BLaER1 (cell line): Measurements from ENCODE around the gene INO80.
A peak's percentile ranks its signal among the peaks of the same experiment; 100 is the strongest.

ENCODE experiments used
- H3K27ac ChIP-seq: shearing (Covaris generic); formaldehyde crosslinking; 2 replicates; pipeline ENCODE4 v1.8.1; 2022
- H3K27me3 ChIP-seq: shearing (Covaris generic); formaldehyde crosslinking; 2 replicates; pipeline ENCODE4 v1.8.1; 2022
- H3K36me3 ChIP-seq: shearing (Covaris generic); formaldehyde crosslinking; 2 replicates; pipeline ENCODE4 v1.8.1; 2022
- H3K4me1 ChIP-seq: shearing (Covaris generic); formaldehyde crosslinking; 2 replicates; pipeline ENCODE4 v1.8.1; 2022
- H3K4me2 ChIP-seq: shearing (Covaris generic); formaldehyde crosslinking; 2 replicates; pipeline ENCODE4 v1.8.1; 2022
- H3K4me3 ChIP-seq: shearing (Covaris generic); formaldehyde crosslinking; 2 replicates; pipeline ENCODE4 v1.8.1; 2022
- H3K9ac ChIP-seq: shearing (Covaris generic); formaldehyde crosslinking; 2 replicates; pipeline ENCODE4 v1.8.1; 2022
- H3K9me3 ChIP-seq: shearing (Covaris generic); formaldehyde crosslinking; 2 replicates; pipeline ENCODE4 v1.8.1; 2022
- H4K20me1 ChIP-seq: shearing (Covaris generic); formaldehyde crosslinking; 2 replicates; pipeline ENCODE4 v1.8.1; 2022
- Cebpa-rat ChIP-seq: shearing (Covaris generic); IDR thresholded peaks from 2 replicates; pipeline ENCODE4 v1.8.1; 2022

Gene INO80

GRCh38 chr15:41047474-41047873 lies 68.6 kb downstream of the INO80 start:
- Histone ChIP-seq H3K9ac (no peak overlapping the region), H3K36me3 (peaks cover 99% of the 10 kb centered on the region)

GRCh38 chr15:41043276-41043951 lies 72.7 kb downstream of the INO80 start:
- Histone ChIP-seq H3K4me1 (peaks cover 12% of the 10 kb centered on the region), H3K4me3 (no peak overlapping the region), H3K27me3 (no peaks in the 10 kb centered on the region), H4K20me1 (peaks cover 20% of the 10 kb centered on the region; the same call in 1 of the 2 replicates), H3K9me3 (no peaks in the 10 kb centered on the region), H3K36me3 (peaks cover 99% of the 10 kb centered on the region), H3K27ac (no peak overlapping the region), H3K4me2 (no peak overlapping the region), H3K9ac (no peak overlapping the region)
- TF ChIP-seq Cebpa-rat, result no peak

More at GRCh38 chr15:41047474-41047873, 68.6 kb downstream of the INO80 start:
- peaks cover 11% of the 10 kb centered on the region; the same call in 1 of the 2 replicates for H4K20me1 ChIP-seq
- H3K4me1 ChIP-seq, result peaks cover 12% of the 10 kb centered on the region
- no peak for TF ChIP-seq Cebpa-rat
- H3K27ac ChIP-seq, result no peak overlapping the region
- no peaks in the 10 kb centered on the region for H3K27me3 ChIP-seq
- no peak overlapping the region for H3K4me3 ChIP-seq
- H3K4me2 ChIP-seq, result no peak overlapping the region
- H3K9me3 ChIP-seq, result no peaks in the 10 kb centered on the region

GRCh38 chr15:41042851-41043250 lies 73.2 kb downstream of the INO80 start:
- no peak overlapping the region for H3K4me2 ChIP-seq
- H3K27ac ChIP-seq, result no peak overlapping the region
- peaks cover 98% of the 10 kb centered on the region for H3K36me3 ChIP-seq
- no peak overlapping the region for H3K9ac ChIP-seq
- TF ChIP-seq Cebpa-rat, result no peak
- H4K20me1 ChIP-seq, result peaks cover 20% of the 10 kb centered on the region; the same call in 1 of the 2 replicates
- peaks cover 12% of the 10 kb centered on the region for H3K4me1 ChIP-seq
- H3K9me3 ChIP-seq, result no peaks in the 10 kb centered on the region
- no peak overlapping the region for H3K4me3 ChIP-seq
- no peaks in the 10 kb centered on the region for H3K27me3 ChIP-seq

GRCh38 chr15:41039121-41039520 lies 77.0 kb downstream of the INO80 start:
- no peak overlapping the region for H3K4me3 ChIP-seq

GRCh38 chr15:41032079-41032328 lies 84.1 kb downstream of the INO80 start:
- Histone ChIP-seq H4K20me1 (0 out of 2 replicates have a peak, but pooled peaks cover 9% of the 10 kb centered on the region), H3K27me3 (no peaks in the 10 kb centered on the region), H3K36me3 (peaks cover 71% of the 10 kb centered on the region), H3K4me3 (no peak overlapping the region), H3K9ac (no peak overlapping the region), H3K4me1 (peaks cover 10% of the 10 kb centered on the region), H3K4me2 (no peak overlapping the region), H3K27ac (no peak overlapping the region), H3K9me3 (no peaks in the 10 kb centered on the region)
- no peak for TF ChIP-seq Cebpa-rat

More at GRCh38 chr15:41039121-41039520, 77.0 kb downstream of the INO80 start:
- Histone ChIP-seq H4K20me1 (peaks cover 13% of the 10 kb centered on the region; the same call in 1 of the 2 replicates), H3K27me3 (no peaks in the 10 kb centered on the region), H3K27ac (no peak overlapping the region), H3K9ac (no peak overlapping the region), H3K36me3 (peaks cover 87% of the 10 kb centered on the region), H3K9me3 (no peaks in the 10 kb centered on the region), H3K4me2 (no peak overlapping the region), H3K4me1 (no peaks in the 10 kb centered on the region)
- TF ChIP-seq Cebpa-rat, result no peak

- H3K9me3 ChIP-seq, result no peaks in the 10 kb centered on the region
- no peak for TF ChIP-seq Cebpa-rat
- no peak overlapping the region for H3K4me3 ChIP-seq
- H3K27ac ChIP-seq, result no peak overlapping the region
- no peaks in the 10 kb centered on the region for H3K27me3 ChIP-seq
- peaks cover 15% of the 10 kb centered on the region for H3K4me1 ChIP-seq
- 0 out of 2 replicates have a peak, but pooled peaks cover 9% of the 10 kb centered on the region for H4K20me1 ChIP-seq
- no peak overlapping the region for H3K4me2 ChIP-seq
- H3K36me3 ChIP-seq, result peaks cover 76% of the 10 kb centered on the region
- no peak overlapping the region for H3K9ac ChIP-seq
These were observed 84.6 kb downstream of the INO80 start for GRCh38 chr15:41031232-41032078.

GRCh38 chr15:41028853-41029252 lies 87.2 kb downstream of the INO80 start:
- Histone ChIP-seq H3K27ac (no peak overlapping the region), H3K36me3 (peaks cover 71% of the 10 kb centered on the region), H3K4me3 (no peak overlapping the region), H3K4me2 (no peak overlapping the region), H3K4me1 (peaks cover 41% of the 10 kb centered on the region), H4K20me1 (0 out of 2 replicates have a peak, but pooled peaks cover 21% of the 10 kb centered on the region), H3K27me3 (no peaks in the 10 kb centered on the region), H3K9me3 (no peaks in the 10 kb centered on the region), H3K9ac (no peak overlapping the region)
- TF ChIP-seq Cebpa-rat, result no peak

GRCh38 chr15:41025393-41025792 lies 90.7 kb downstream of the INO80 start:
- Histone ChIP-seq H3K4me3 (no peak overlapping the region), H3K4me2 (peak overlapping the region; percentile 80), H3K9ac (peak overlapping the region; percentile 65; the same call in 1 of the 2 replicates), H3K4me1 (peaks cover 35% of the 10 kb centered on the region), H4K20me1 (0 out of 2 replicates have a peak, but pooled peaks cover 16% of the 10 kb centered on the region), H3K9me3 (no peaks in the 10 kb centered on the region), H3K27me3 (no peaks in the 10 kb centered on the region), H3K36me3 (peaks cover 83% of the 10 kb centered on the region), H3K27ac (peak overlapping the region; percentile 63; the same call in 1 of the 2 replicates)
- TF ChIP-seq Cebpa-rat, result no peak

- no peak for TF ChIP-seq Cebpa-rat
- H3K9ac ChIP-seq, result peak overlapping the region; percentile 65; the same call in 1 of the 2 replicates
These were observed 91.2 kb downstream of the INO80 start for GRCh38 chr15:41024885-41025284.

GRCh38 chr15:41024131-41024530 lies 91.9 kb downstream of the INO80 start:
- Histone ChIP-seq H3K9me3 (no peaks in the 10 kb centered on the region), H3K27ac (peak overlapping the region; percentile 63), H3K4me1 (peaks cover 35% of the 10 kb centered on the region), H3K4me2 (peak overlapping the region; percentile 80), H4K20me1 (0 out of 2 replicates have a peak, but pooled peaks cover 16% of the 10 kb centered on the region), H3K4me3 (no peak overlapping the region), H3K27me3 (no peaks in the 10 kb centered on the region), H3K36me3 (peaks cover 83% of the 10 kb centered on the region), H3K9ac (peak overlapping the region; percentile 65; the same call in 1 of the 2 replicates)
- no peak for TF ChIP-seq Cebpa-rat

More at GRCh38 chr15:41024885-41025284, 91.2 kb downstream of the INO80 start:
- H3K4me3 ChIP-seq, result no peak overlapping the region
- H3K9me3 ChIP-seq, result no peaks in the 10 kb centered on the region
- 0 out of 2 replicates have a peak, but pooled peaks cover 16% of the 10 kb centered on the region for H4K20me1 ChIP-seq
- H3K4me2 ChIP-seq, result peak overlapping the region; percentile 80
- H3K27me3 ChIP-seq, result no peaks in the 10 kb centered on the region
- peaks cover 35% of the 10 kb centered on the region for H3K4me1 ChIP-seq
- H3K36me3 ChIP-seq, result peaks cover 83% of the 10 kb centered on the region
- peak overlapping the region; percentile 63 for H3K27ac ChIP-seq
